ENCODE data around the gene TEDC2.

DNA sequence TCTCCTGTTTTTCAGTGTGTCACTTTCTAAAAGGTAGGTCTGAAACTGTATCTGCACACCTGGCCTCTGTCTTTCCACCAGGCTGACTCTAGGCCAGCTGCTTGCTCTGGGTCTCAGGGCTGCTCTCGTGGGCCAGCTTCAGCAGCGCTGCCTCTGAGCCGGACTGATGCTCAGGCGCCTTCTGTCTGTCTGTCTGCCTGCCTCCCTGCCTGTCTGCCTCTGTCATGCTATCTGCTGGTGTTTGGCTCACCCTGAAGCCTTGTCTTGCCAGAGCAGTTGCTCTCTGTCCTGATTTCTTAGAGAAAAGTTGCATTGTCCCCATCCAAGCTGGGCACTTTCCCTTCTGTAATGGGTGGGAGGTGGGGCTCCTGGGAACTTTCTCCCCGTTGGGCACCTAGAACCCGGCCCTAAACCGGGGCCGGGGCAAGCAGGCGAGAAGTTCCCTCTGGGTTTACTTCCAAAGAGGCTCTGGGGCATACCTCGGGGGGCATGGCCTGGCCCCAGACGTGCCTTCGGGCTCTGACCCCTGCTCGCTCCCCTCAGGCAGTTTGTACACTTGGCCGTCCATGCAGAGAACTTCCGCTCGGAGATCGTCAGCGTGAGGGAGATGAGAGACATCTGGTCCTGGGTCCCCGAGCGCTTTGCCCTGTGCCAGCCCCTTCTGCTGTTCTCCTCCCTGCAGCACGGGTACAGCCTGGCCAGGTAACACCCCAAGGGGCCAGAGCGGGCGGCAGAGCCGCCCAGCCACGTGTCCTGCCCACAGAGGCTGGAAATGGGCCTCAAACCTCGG lies 38.0 kb downstream of the TEDC2 start:
- TF ChIP-seq EP300 (IDR thresholded peaks at IDR 0.05), result no peak
- no peak for TF ChIP-seq CTCF (IDR thresholded peaks at IDR 0.05)
- TF ChIP-seq POLR2AphosphoS5 (IDR thresholded peaks at IDR 0.05), result no peak
- no peak for TF ChIP-seq POLR2A (IDR thresholded peaks at IDR 0.05; ENCODE audit: low read depth)

Measured in esophagus muscularis mucosa (tissue), 4 donors.